Uterus (tissue), 4 donors: ENCODE measurements around the gene TMEM203. TPM values are rescaled to one million over a fixed set of nuclear protein-coding genes. Genes with fewer than 3 reads are reported as not detected.

Experiments used
- DNase-seq, 2 donors: peaks; one replicate each; pipeline ENCODE4 v3.0.0-alpha.2; 2019 to 2020
- H3K27ac ChIP-seq, 2 donors: fragments of 200-600 bp; sonication (generic); 1 replicate in 1 of 2; 2 replicates in 1 of 2; pipeline ENCODE4 v1.5.1; 2016 to 2018
- H3K27me3 ChIP-seq, 2 donors: fragments of 200-600 bp; sonication (generic); one replicate each; pipeline ENCODE4 v1.5.1; 2018 to 2019; ENCODE audit warnings: control low read depth in 1 of 2
- H3K36me3 ChIP-seq, 2 donors: fragments of 200-600 bp; sonication (generic); one replicate each; pipeline ENCODE4 v1.5.1; 2019; ENCODE audit warnings: control low read depth in 1 of 2
- H3K4me1 ChIP-seq, 2 donors: fragments of 200-600 bp; sonication (generic); one replicate each; pipeline ENCODE4 v1.5.1; 2018 to 2019; ENCODE audit warnings: control low read depth in 1 of 2
- H3K4me3 ChIP-seq, 2 donors: fragments of 200-600 bp; sonication (generic); 1 replicate in 1 of 2; 2 replicates in 1 of 2; pipeline ENCODE4 v1.5.1; 2018 to 2019; ENCODE audit warnings: mild to moderate bottlenecking in 1 of 2
- H3K9me3 ChIP-seq, 2 donors: fragments of 200-600 bp; sonication (generic); one replicate each; pipeline ENCODE4 v1.5.1; 2019; ENCODE audit warnings: control low read depth in 1 of 2
- CTCF ChIP-seq, 4 experiments: fragments of 200-600 bp in 2 of 4; fragments of 450-650 bp in 2 of 4; sonication (generic) in 2 of 4; IDR thresholded peaks; one replicate each; pipeline ENCODE4 v1.5.1; 2016 to 2019; ENCODE audit warnings: antibody characterized with exemption in 4 of 4, mild to moderate bottlenecking in 2 of 4, moderate library complexity in 1 of 4
- POLR2A ChIP-seq, 2 donors: fragments of 450-650 bp; IDR thresholded peaks; one replicate each; pipeline ENCODE4 v1.6.1; 2016; ENCODE audit warnings: antibody characterized with exemption in 2 of 2, mild to moderate bottlenecking in 1 of 2, moderate library complexity in 1 of 2
- intact Hi-C: fragments of 100-400 bp; cut with DNase I; formaldehyde crosslinking; loops from one replicate; pipeline ENCODE4 v1.15.1; 2023; ENCODE audit warnings: low total_unique reads
- total RNA-seq, 4 donors: library from RNA; depleted of rRNA in 3 of 4; stranded (reverse); fragments of >200 nt in 3 of 4; gene quantifications; one replicate each; pipeline versions ENCODE4 v1.1.0 to v1.2.4, GENCODE V29; 2014 to 2023
- donor health status: DM: yes; HTN: yes; CAD: no.

TMEM203 gene
- total RNA-seq, 4 donors from 2014 or later, result 33.2 to 53.3 (median 38.7) TPM

DNA sequence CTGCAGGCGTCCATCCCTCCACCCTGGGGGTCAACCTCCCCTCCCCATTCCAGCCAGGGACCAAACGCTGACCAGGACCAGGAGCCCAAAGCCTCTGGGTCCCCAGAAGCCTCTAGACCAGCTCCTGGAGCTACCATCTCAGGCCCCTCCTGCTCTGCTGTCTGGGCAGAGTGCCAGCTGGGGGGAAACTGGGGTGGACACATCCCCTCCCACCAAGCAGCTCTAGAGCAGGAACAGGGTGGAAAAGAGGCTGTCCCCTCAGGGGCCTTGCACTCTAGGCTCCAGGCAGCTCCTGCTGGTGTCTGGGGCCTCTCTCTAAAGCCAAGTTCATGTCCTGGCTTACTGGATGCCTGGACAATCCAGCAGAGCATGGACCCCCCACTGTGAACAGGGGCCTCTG is 12.6 kb downstream of the TMEM203 start:
- peaks cover 5 to 9% of the 10 kb centered on the region in 2 donors for H3K4me1 ChIP-seq
- TF ChIP-seq CTCF (IDR thresholded peaks at IDR 0.05), result no peak
- TF ChIP-seq POLR2A (IDR thresholded peaks at IDR 0.05), result no peak
- no peak for DNase-seq
- intact Hi-C loops, result no loop called here
- H3K9me3 ChIP-seq, result no peaks in the 10 kb centered on the region
- no peaks in the 10 kb centered on the region for H3K27me3 ChIP-seq
- no peaks in the 10 kb centered on the region for H3K36me3 ChIP-seq
- H3K27ac ChIP-seq, result no peak overlapping the region
- no peak overlapping the region for H3K4me3 ChIP-seq

GRCh38 chr9:137192448-137192780 is 13.0 kb downstream of the TMEM203 start:
- no peak overlapping the region for H3K4me3 ChIP-seq
- TF ChIP-seq CTCF (IDR thresholded peaks at IDR 0.05) (no peak), POLR2A (IDR thresholded peaks at IDR 0.05) (no peak)
- H3K4me1 ChIP-seq, result peaks cover 5 to 10% of the 10 kb centered on the region in 2 donors
- H3K27ac ChIP-seq, result no peak overlapping the region
- intact Hi-C loops, result no loop called here
- no peaks in the 10 kb centered on the region for H3K36me3 ChIP-seq
- DNase-seq, result no peak
- no peaks in the 10 kb centered on the region for H3K27me3 ChIP-seq
- no peaks in the 10 kb centered on the region for H3K9me3 ChIP-seq

DNA sequence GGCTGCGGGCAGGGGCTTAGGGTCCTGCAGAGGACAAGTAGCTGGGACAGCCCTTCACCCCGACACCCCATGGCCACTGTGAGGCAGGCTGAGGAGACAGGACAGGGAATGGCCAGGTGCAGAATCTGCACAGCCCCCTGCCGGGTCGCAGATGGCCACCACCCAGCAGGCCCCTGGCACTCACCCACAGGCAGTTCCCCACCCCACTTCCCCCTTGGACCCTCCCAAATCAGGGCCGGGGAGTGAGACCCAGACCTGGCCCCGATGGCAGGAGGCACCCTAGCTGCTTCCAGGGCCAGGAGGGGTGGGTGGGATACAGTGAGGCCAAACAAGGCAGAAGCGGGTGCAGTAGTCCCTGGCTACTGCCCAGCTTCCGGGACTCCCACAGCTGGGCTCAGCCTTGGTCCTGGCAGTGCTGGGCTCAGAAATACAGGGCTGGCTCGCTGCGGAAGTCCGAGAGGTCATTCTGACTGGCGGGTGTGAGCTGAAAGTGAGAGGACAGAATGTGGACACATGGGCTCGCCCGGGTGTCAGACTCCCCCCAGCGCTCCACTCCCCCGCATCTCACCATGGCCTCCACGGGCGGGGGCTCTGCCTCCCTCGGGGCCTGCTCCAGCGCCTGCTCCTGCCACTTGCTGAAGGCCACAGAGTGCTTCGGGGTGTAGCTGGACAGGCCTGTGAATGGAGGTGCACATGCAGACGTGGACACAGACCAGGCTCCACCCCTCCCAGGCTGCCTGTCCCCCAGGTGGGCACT is 13.6 kb downstream of the TMEM203 start:
- Histone ChIP-seq H3K9me3 (no peaks in the 10 kb centered on the region), H3K36me3 (no peaks in the 10 kb centered on the region), H3K27me3 (no peaks in the 10 kb centered on the region), H3K27ac (no peak overlapping the region), H3K4me3 (no peak overlapping the region), H3K4me1 (peaks cover 7 to 16% of the 10 kb centered on the region in 2 donors)
- TF ChIP-seq CTCF (IDR thresholded peaks at IDR 0.05) (no peak), POLR2A (IDR thresholded peaks at IDR 0.05) (no peak)
- DNase-seq, result no peak
- intact Hi-C loops, result no loop called here

- no peak for TF ChIP-seq CTCF (IDR thresholded peaks at IDR 0.05)
- TF ChIP-seq POLR2A (IDR thresholded peaks at IDR 0.05), result no peak
- H3K27ac ChIP-seq, result no peak overlapping the region
Observed at GRCh38 chr9:137191245-137191644, 14.2 kb downstream of the TMEM203 start.

DNA sequence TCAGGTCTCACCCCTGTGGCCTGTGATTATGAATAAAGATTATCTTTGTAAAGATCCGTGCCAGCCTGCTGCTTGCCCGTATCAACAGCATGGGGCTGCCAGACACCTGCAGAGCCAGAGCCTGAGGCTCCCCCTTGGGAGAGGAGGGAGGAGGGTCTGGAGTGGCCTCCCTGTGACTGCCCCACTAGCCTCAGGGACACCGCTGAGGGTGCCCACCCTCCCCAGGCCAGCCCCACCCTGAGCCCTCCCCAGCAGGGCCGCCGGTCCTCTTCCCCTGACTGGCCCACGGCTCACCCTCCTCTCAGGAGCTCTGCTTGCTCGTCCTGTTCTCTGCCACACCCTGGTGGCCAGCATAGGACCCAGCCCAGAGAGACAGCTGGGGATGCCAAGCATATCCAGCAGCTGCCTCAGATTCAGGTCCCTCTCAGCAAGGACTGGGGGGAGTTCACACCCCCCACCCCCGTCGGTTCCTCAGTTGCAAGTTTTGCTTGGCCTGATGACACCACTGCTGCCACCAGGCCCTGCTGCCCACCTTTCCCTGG is 15.1 kb downstream of the TMEM203 start:
- H3K27ac ChIP-seq, result no peak overlapping the region

More at GRCh38 chr9:137191245-137191644, 14.2 kb downstream of the TMEM203 start:
- intact Hi-C loops, result no loop called here
- H3K4me3 ChIP-seq, result no peak overlapping the region
- DNase-seq, result no peak
- no peaks in the 10 kb centered on the region for H3K27me3 ChIP-seq
- no peaks in the 10 kb centered on the region for H3K9me3 ChIP-seq
- H3K4me1 ChIP-seq, result peaks cover 14 to 21% of the 10 kb centered on the region in 2 donors
- H3K36me3 ChIP-seq, result no peaks in the 10 kb centered on the region

More for the DNA sequence above, 15.1 kb downstream of the TMEM203 start:
- TF ChIP-seq CTCF (IDR thresholded peaks at IDR 0.05) (no peak), POLR2A (IDR thresholded peaks at IDR 0.05) (no peak)
- Histone ChIP-seq H3K4me1 (peaks cover 14 to 24% of the 10 kb centered on the region in 2 donors), H3K36me3 (no peaks in the 10 kb centered on the region), H3K4me3 (no peak overlapping the region), H3K27me3 (no peaks in the 10 kb centered on the region), H3K9me3 (no peaks in the 10 kb centered on the region)
- intact Hi-C loops, result no loop called here
- no peak for DNase-seq
